ENCODE measurements around the gene FHIT.

GRCh38 chr3:60657972-60658371 lies 593.3 kb downstream of the FHIT start:
- TF ChIP-seq CTCF (IDR thresholded peaks at IDR 0.05) = no peak
- TF ChIP-seq POLR2A (IDR thresholded peaks at IDR 0.05) = no peak

Data from ovary (tissue), 3 donors.